GM19324 (cell line): ENCODE results near the gene WRAP53.

Source experiments
- ATAC-seq: cut with Tn5 transposase; IDR thresholded peaks from one replicate; pipeline ENCODE4 v1.9.1; 2021; ENCODE audit warnings: mild to moderate bottlenecking, moderate library complexity; ENCODE audit not compliant: unreplicated experiment, low FRiP score

The WRAP53 gene

DNA sequence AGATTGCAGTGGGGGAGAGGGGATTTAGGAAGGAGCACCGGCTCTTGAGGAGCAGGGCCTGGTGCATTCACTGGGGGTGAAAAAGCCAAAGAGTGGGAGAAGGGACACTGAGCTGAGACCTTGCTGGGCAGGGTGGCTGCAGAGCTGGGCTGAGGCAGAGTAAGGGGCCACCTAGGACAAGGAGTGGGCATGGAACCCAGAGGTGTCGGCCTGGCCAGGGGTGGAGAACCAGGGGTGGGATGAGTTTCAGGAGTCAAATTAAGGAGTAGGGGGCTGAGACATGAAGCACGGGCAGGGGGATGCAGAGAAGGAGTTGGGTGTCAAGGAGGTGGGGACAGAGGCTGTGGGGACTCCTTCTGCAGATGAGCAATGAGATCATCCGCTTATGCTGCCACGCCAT, 49.3 kb downstream of the WRAP53 start:
- no peak for ATAC-seq

DNA sequence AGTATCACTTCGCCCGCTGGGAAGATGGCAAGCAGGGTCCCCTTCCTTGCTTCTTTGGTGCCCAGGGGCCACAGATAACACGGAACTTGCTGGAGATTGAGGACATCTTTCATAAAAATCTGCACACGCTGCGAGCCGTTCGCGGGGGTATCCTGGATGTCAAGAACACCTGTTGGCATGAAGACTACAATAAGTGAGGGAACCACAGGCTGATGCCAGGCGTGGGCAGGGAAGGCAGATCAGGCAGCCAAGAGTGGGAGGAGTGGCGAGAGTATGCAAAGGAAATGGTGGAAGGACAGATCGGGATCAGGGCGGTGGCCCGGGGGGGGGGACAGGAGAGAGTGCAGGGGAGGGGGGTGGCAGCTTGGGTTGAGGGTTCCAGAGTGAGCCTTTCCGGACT, 51.5 kb downstream of the WRAP53 start:
- ATAC-seq, result no peak

DNA sequence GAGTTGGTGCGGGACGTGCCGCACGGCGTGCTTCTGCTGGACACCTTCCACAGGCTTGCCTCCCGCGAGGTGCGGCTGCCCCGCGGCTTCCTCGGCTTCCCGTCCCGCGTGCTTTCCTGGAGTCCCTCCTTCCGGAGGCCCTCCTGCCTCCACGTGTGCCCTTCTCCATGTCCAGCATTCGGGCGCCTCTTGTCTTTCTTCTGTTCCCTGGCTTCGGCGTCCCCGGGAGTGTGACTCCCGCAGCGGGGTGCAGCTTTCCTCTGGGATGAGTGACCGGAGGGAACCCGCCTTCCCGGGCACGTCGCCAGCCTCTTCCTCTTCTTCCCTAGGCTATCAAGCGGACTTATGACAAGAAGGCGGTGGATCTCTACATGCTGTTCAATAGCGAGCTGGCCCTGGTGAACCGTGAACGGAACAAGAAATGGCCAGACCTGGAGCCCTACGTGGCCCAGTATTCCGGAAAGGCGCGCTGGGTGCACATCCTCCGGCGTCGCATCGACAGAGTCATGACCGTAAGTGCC, 52.3 kb downstream of the WRAP53 start:
- no peak for ATAC-seq

GRCh38 chr17:7742729-7743128, 54.5 kb downstream of the WRAP53 start:
- ATAC-seq, result no peak

DNA sequence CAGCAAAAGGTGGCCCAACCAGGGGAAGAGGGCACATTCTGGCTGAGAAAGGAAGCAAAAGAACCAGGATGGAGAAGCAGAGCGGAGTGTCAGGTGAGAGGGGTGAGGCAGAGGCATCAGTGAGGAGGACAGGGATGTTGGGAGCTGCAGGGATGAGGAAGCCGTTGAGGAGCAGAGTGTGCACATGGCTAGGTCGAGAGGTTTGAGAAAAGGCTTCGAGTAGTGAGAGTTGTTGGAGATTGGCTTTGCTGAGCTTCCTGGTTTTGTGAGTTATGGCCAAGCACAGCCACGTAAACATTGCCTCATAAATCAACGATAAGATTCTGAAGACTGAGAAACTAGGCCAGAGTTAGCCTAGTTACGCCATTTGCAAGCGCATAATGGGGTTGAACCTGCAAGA, 56.1 kb downstream of the WRAP53 start:
- no peak for ATAC-seq

DNA sequence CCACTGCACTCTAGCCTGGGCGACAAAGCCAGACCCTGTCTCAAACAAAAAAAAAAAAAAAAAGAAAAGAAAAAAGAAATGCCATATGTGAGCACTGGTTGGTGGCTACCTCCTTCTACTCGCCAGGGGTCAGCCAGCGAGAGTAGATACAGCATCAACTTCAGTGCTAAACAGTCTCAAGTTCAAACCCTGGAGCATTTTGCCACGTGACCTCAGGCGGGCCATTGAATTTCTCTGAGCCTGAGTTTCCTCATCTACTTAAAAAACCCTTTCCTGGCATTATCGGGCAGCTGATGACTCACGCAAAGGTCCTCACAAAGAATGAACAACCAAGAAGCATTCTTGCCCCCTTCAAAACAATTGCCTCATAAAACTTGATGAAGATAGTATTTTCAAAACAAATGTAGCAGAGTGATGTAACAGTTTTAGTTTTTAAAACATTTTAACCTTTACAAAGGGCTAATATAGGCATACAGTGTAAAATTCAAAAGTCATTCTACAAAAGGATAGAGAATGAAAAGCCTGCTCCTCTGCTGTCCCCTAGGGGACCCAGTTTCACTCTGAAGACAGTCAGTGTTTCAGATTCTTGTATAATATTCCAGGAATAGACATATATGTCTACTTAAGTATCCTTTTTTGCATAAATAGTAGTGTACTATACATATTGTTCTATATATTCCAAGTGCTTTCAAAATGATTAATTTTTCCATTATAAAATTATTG, 57.6 kb downstream of the WRAP53 start:
- no peak for ATAC-seq

GRCh38 chr17:7747635-7748071, 59.4 kb downstream of the WRAP53 start:
- ATAC-seq, result no peak

DNA sequence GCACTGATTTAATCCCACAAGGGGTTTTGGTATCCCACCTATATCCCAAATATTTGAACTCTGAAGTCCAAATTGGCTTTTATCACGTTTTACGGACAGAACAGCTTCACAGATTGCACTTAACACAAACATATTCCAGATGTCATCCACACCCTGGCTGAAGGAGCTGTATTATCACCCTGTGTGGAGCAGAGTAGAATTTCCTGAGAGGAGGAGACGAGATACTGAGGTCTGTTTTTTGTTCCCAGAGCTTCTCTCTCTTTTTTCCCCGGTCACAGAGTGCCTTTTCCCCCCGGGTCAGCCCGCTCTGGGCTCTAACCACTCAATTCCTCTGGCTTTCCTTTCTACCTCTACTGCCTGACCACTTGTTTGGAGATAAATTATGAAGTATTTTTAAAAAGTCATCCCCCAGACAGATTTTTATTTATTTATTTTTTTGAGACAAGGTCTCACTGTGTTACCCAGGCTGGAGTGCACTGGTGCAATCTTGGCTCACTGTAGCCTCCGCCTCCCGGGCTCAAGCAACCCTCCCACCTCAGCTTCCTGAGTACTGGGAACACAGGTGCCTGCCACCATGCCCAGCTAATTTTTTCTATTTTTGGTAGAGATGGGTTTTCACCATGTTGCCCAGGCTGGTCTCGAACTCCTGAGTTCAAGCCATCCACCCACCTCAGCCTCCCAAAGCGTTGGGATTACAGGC, 59.9 kb downstream of the WRAP53 start:
- no peak for ATAC-seq

- no peak for ATAC-seq
Observed at GRCh38 chr17:7750321-7750821, 62.1 kb downstream of the WRAP53 start.
